AG09309 (cell line): ENCODE results near the gene PSMA4.

ENCODE experiments used
- DNase-seq: peaks from one replicate; pipeline ENCODE4 v3.0.0-alpha.2; 2010; ENCODE audit warnings: low read depth
- H3K4me3 ChIP-seq: 2 replicates; pipeline ENCODE4 v1.5.1; 2011; ENCODE audit warnings: mild to moderate bottlenecking, low read depth, low read length, moderate library complexity; ENCODE audit not compliant: control insufficient read depth
- TF ChIP-seq, protein P1 (sequence below): IDR thresholded peaks from 2 replicates; pipeline ENCODE4 v1.5.1; 2011; ENCODE audit warnings: mild to moderate bottlenecking, low read depth, low read length, inconsistent platforms; ENCODE audit not compliant: insufficient read depth, control insufficient read depth; ENCODE audit errors: missing control alignments

PSMA4 gene

GRCh38 chr15:78540141-78540870 lies at the start of gene PSMA4:
Gene PSMA4, plus strand, starts transcription at chr15:78540444. Its CDS starts 1,484 bp downstream, at chr15:78541928.
- TF ChIP-seq, protein P1, sequence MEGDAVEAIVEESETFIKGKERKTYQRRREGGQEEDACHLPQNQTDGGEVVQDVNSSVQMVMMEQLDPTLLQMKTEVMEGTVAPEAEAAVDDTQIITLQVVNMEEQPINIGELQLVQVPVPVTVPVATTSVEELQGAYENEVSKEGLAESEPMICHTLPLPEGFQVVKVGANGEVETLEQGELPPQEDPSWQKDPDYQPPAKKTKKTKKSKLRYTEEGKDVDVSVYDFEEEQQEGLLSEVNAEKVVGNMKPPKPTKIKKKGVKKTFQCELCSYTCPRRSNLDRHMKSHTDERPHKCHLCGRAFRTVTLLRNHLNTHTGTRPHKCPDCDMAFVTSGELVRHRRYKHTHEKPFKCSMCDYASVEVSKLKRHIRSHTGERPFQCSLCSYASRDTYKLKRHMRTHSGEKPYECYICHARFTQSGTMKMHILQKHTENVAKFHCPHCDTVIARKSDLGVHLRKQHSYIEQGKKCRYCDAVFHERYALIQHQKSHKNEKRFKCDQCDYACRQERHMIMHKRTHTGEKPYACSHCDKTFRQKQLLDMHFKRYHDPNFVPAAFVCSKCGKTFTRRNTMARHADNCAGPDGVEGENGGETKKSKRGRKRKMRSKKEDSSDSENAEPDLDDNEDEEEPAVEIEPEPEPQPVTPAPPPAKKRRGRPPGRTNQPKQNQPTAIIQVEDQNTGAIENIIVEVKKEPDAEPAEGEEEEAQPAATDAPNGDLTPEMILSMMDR: no peak

GRCh38 chr15:78492872-78493271 lies 47.4 kb upstream of the PSMA4 start:
- DNase-seq: peak; percentile 46
- H3K4me3 ChIP-seq: no peak overlapping the region
- TF ChIP-seq, protein P1: no peak

More at GRCh38 chr15:78540141-78540870, at the start of gene PSMA4:
- H3K4me3 ChIP-seq: peak within 1 kb of the TSS; percentile 75
- peak; percentile 27 for DNase-seq

GRCh38 chr15:78501857-78502256 lies 38.4 kb upstream of the PSMA4 start:
- DNase-seq: no peak
- no peak overlapping the region for H3K4me3 ChIP-seq
- TF ChIP-seq, protein P1: no peak

DNA sequence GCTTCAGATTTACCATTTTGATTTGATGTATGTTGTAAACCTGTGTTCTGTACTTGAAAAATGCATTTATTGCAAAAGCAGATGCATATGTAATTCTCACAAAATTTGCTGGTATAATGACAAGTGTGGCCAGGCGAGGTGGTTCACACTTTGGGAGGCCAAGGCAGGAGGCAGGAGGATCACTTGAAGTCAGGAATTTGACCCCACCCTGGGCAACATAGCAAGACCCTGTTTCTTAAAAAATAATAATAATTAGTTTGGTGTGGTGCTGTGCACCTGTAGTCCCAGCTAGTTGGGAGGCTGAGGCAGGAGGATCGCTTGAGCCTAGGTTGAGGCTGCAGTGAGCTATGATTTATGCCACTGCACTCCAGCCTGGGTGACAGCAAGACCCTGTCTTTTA lies 37.6 kb upstream of the PSMA4 start:
- no peak for DNase-seq
- no peak overlapping the region for H3K4me3 ChIP-seq
- TF ChIP-seq, protein P1: no peak

DNA sequence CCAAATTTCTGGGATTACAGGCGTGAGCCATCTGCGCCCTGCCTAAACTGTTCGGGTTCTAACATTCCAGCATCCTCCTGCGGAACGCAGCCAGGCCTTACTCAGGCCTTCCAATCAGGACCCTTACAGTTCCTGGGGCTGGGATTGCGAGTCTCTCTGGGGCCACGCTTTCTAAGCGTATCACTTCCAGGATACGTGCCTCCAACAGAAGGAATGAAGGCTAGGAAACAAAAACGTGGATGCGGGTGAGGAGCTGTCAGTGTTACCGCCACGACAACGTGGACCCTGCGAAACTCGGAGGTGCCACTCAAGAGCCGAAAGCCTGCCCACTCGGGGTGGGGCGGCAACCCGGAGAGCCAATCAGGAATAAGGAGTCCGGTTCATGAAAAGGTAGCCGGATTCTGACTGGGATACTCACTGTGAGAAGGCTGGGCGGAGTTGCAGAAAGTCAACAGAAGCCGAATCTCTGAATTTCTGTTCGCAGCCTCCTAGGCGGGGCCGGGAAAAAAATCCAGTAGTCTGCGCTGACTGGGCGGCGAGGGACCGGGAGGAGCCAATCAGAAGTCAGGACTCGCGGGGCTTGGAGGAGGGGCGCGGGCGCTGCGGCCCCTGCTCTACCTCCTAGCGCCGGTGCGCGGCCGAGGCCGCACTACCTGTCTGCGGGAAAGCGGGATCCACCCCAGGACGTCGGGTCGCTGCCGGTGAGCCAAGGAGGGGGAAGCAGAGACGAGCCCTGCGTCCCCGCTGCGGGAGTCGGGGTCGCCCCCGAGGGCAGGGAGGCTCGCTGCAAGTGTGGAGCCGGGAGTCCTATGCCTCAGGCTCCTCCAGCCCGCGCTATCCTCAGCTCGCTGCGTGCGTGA lies 33.0 kb upstream of the PSMA4 start, which contains the start of gene HYKK:
Gene HYKK, plus strand, starts transcription at position 607 of the 860 bp plus-strand sequence. CDS start 5,512 bp downstream, outside the sequence.
- peak; percentile 86 for DNase-seq
- TF ChIP-seq, protein P1: no peak
- H3K4me3 ChIP-seq: peak within 1 kb of the TSS; percentile 70

- TF ChIP-seq, protein P1: no peak
- H3K4me3 ChIP-seq: peak overlapping the region; percentile 70
- DNase-seq: no peak
Observed at GRCh38 chr15:78507831-78508160, 32.4 kb upstream of the PSMA4 start.
